H9 (cell line): Measurements from ENCODE around the gene FGF12. TPM values are rescaled to one million over a fixed set of nuclear protein-coding genes. Genes with fewer than 3 reads are reported as not detected.

Source experiments
- DNase-seq: peaks from one replicate; pipeline ENCODE4 v3.0.0-alpha.2; 2017
- H2AFZ ChIP-seq: one replicate; pipeline ENCODE4 v1.6.1; 2013; ENCODE audit warnings: mild to moderate bottlenecking, low read length, control low read depth, moderate library complexity
- H2AK5ac ChIP-seq: 2 replicates; pipeline ENCODE4 v1.6.1; 2013; ENCODE audit warnings: low read length, control low read depth, mixed read lengths; ENCODE audit not compliant: insufficient read length
- H2BK120ac ChIP-seq: one replicate; pipeline ENCODE4 v1.6.1; 2013; ENCODE audit warnings: low read depth, mild to moderate bottlenecking, low read length, control low read depth, inconsistent platforms; ENCODE audit not compliant: poor library complexity, severe bottlenecking
- H2BK12ac ChIP-seq: 2 replicates; pipeline ENCODE4 v1.6.1; 2013; ENCODE audit warnings: low read length, control low read depth, mixed read lengths, low read depth; ENCODE audit not compliant: insufficient read length
- H2BK15ac ChIP-seq: 2 replicates; pipeline ENCODE4 v1.6.1; 2013; ENCODE audit warnings: low read depth, low read length, control low read depth
- H2BK20ac ChIP-seq: one replicate; pipeline ENCODE4 v1.6.1; 2013; ENCODE audit warnings: low read depth, mild to moderate bottlenecking, low read length, control low read depth, inconsistent platforms; ENCODE audit not compliant: poor library complexity, severe bottlenecking
- H2BK5ac ChIP-seq: 2 replicates; pipeline ENCODE4 v1.6.1; 2013; ENCODE audit warnings: low read length, control low read depth, mixed read lengths; ENCODE audit not compliant: insufficient read length
- H3K14ac ChIP-seq: 2 replicates; pipeline ENCODE4 v1.6.1; 2013; ENCODE audit warnings: low read length, control low read depth; ENCODE audit not compliant: insufficient read depth
- H3K18ac ChIP-seq: 2 replicates; pipeline ENCODE4 v1.6.1; 2013; ENCODE audit warnings: low read depth, mild to moderate bottlenecking, mixed read lengths, low read length, control low read depth; ENCODE audit not compliant: insufficient read length
- H3K23ac ChIP-seq: 2 replicates; pipeline ENCODE4 v1.6.1; 2013; ENCODE audit warnings: low read length, control low read depth, mixed read lengths, low read depth; ENCODE audit not compliant: insufficient read length
- H3K23me2 ChIP-seq: 2 replicates; pipeline ENCODE4 v1.6.1; 2013; ENCODE audit warnings: low read depth, mild to moderate bottlenecking, mixed read lengths, low read length, control low read depth; ENCODE audit not compliant: insufficient read length, poor library complexity, severe bottlenecking
- H3K27ac ChIP-seq: 2 replicates; pipeline ENCODE4 v1.5.1; 2013; ENCODE audit warnings: low read length, control low read depth, mixed read lengths, low read depth; ENCODE audit not compliant: insufficient read length
- H3K27me3 ChIP-seq: 2 replicates; pipeline ENCODE4 v1.6.1; 2013; ENCODE audit warnings: low read length, control low read depth, inconsistent platforms; ENCODE audit not compliant: insufficient read depth
- H3K4ac ChIP-seq: 2 replicates; pipeline ENCODE4 v1.6.1; 2013; ENCODE audit warnings: low read depth, mild to moderate bottlenecking, control low read depth, inconsistent platforms, low read length, moderate library complexity
- H3K4me1 ChIP-seq: 2 replicates; pipeline ENCODE4 v1.6.1; 2013; ENCODE audit warnings: low read length, control low read depth, inconsistent platforms; ENCODE audit not compliant: insufficient read depth
- H3K4me2 ChIP-seq: 2 replicates; pipeline ENCODE4 v1.6.1; 2013; ENCODE audit warnings: low read length, control low read depth, mixed read lengths; ENCODE audit not compliant: insufficient read length, insufficient read depth
- H3K56ac ChIP-seq: 2 replicates; pipeline ENCODE4 v1.6.1; 2013; ENCODE audit warnings: low read depth, mild to moderate bottlenecking, mixed read lengths, low read length, control low read depth; ENCODE audit not compliant: insufficient read length
- H3K79me1 ChIP-seq: 2 replicates; pipeline ENCODE4 v1.6.1; 2013; ENCODE audit warnings: low read depth, mild to moderate bottlenecking, moderate library complexity, low read length, control low read depth, inconsistent platforms; ENCODE audit not compliant: insufficient read depth, poor library complexity, severe bottlenecking
- H3K79me2 ChIP-seq: 2 replicates; pipeline ENCODE4 v1.6.1; 2013; ENCODE audit warnings: low read length, control low read depth, inconsistent platforms; ENCODE audit not compliant: insufficient read depth
- H3K9ac ChIP-seq: 2 replicates; pipeline ENCODE4 v1.6.1; 2013; ENCODE audit warnings: low read length, control low read depth, mixed read lengths; ENCODE audit not compliant: insufficient read length; ENCODE audit errors: extremely low read depth
- H3K9me3 ChIP-seq: one replicate; pipeline ENCODE4 v1.6.1; 2013; ENCODE audit warnings: low read depth, low read length, inconsistent platforms; ENCODE audit not compliant: control insufficient read depth
- H3T11ph ChIP-seq: one replicate; pipeline ENCODE4 v1.6.1; 2013; ENCODE audit warnings: mild to moderate bottlenecking, low read length, control low read depth, inconsistent platforms
- H4K20me1 ChIP-seq: one replicate; pipeline ENCODE4 v1.6.1; 2013; ENCODE audit not compliant: control insufficient read depth, insufficient read length, insufficient read depth
- H4K5ac ChIP-seq: 2 replicates; pipeline ENCODE4 v1.6.1; 2013; ENCODE audit warnings: low read depth, mild to moderate bottlenecking, mixed read lengths, low read length, control low read depth; ENCODE audit not compliant: insufficient read length
- H4K8ac ChIP-seq: replicated peaks from 2 replicates; pipeline ENCODE4 v1.6.1; 2013; ENCODE audit warnings: low read length, control low read depth, mixed read lengths, low read depth; ENCODE audit not compliant: insufficient read length
- H4K91ac ChIP-seq: 2 replicates; pipeline ENCODE4 v1.6.1; 2013; ENCODE audit warnings: low read depth, mild to moderate bottlenecking, moderate library complexity, mixed read lengths, low read length, control low read depth; ENCODE audit not compliant: insufficient read length
- H3K27ac Mint-ChIP-seq, 3 experiments: 2 replicates in 2 of 3; 3 replicates in 1 of 3; pipeline ENCODE4 v1.8.0; 2020 to 2021; ENCODE audit warnings: mixed read lengths in 3 of 3, mild to moderate bottlenecking in 1 of 3, moderate library complexity in 1 of 3
- H3K27me3 Mint-ChIP-seq: 2 replicates; pipeline ENCODE4 v1.8.0; 2021; ENCODE audit warnings: low read depth, mild to moderate bottlenecking, moderate library complexity, mixed read lengths
- H3K36me3 Mint-ChIP-seq, 3 experiments: 2 replicates in 2 of 3; 3 replicates in 1 of 3; pipeline ENCODE4 v1.8.0; 2020 to 2021; ENCODE audit warnings: low read depth in 3 of 3, mixed read lengths in 3 of 3; ENCODE audit not compliant: insufficient read depth in 1 of 3
- H3K4me1 Mint-ChIP-seq, 2 experiments: 2 replicates each; pipeline ENCODE4 v1.8.0; 2020; ENCODE audit warnings: mixed read lengths in 2 of 2
- H3K4me3 Mint-ChIP-seq, 2 experiments: 2 replicates in 1 of 2; 3 replicates in 1 of 2; pipeline ENCODE4 v1.8.0; 2020 to 2021; ENCODE audit warnings: mild to moderate bottlenecking in 2 of 2, mixed read lengths in 2 of 2, moderate library complexity in 1 of 2
- H3K9me3 Mint-ChIP-seq, 2 experiments: 2 replicates in 1 of 2; 3 replicates in 1 of 2; pipeline ENCODE4 v1.8.0; 2020; ENCODE audit warnings: mild to moderate bottlenecking in 2 of 2, mixed read lengths in 2 of 2, moderate library complexity in 1 of 2
- WGBS: extraction: QIAGEN DNeasy Blood & Tissue Kit; methylation state at CpG from one replicate; pipeline ENCODE4 v1.1.7; 2013; ENCODE audit warnings: missing lambda C conversion rate, low lambda C conversion rate, mixed read lengths; ENCODE audit not compliant: insufficient read length; ENCODE audit errors: extremely low coverage; 5-methylcytosine and 5-hydroxymethylcytosine counted together
- total RNA-seq: library from RNA; stranded (reverse); gene quantifications from 2 replicates; pipeline ENCODE4 v1.2.1, GENCODE V29; 2021
- TF ChIP-seq, protein P1 (sequence below): fragments of 200-600 bp; sonication (generic); conservative IDR thresholded peaks from 3 replicates; pipeline ENCODE4 v1.8.0; 2021; ENCODE audit warnings: antibody characterized with exemption, mild to moderate bottlenecking

FGF12 gene
- total RNA-seq, 1 experiment from 2014 or later, result 5.6 TPM

DNA sequence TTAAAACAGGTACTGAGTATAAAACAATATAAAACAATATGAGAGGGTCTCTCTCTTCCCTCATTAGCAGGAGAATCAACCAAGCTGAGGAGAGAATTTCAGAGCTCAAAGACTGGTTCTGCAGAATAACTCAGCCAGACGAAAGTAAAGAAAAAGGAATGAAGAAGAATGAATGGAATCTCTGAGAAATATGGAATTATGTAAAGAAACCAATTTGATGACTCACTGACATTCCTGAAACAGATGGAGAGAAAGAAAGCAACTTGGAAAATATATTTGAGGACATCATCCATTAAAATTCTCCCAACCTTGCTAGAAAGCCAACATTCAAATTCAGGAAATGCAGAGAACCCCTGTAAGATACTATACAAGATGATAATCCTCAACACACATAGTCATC is 635.5 kb downstream of the FGF12 start:
- Histone ChIP-seq H3K4me1 (no peaks in the 10 kb centered on the region; the same call in 1 of the 2 replicates), H4K8ac (no peak overlapping the region), H2AK5ac (no peak overlapping the region), H4K91ac (no peak overlapping the region), H2BK5ac (no peak overlapping the region), H3K23me2 (no peaks in the 10 kb centered on the region), H3K79me1 (no peaks in the 10 kb centered on the region), H3K18ac (no peak overlapping the region), H3K27me3 (no peaks in the 10 kb centered on the region), H2BK15ac (no peak overlapping the region), H3K27ac (no peak overlapping the region), H2AFZ (no peak overlapping the region), H3K9ac (no peak overlapping the region), H3K23ac (no peak overlapping the region), H4K5ac (no peak overlapping the region), H3K4ac (no peak overlapping the region), H3K79me2 (no peaks in the 10 kb centered on the region), H2BK120ac (no peak overlapping the region), H3K56ac (no peak overlapping the region), H2BK12ac (no peak overlapping the region), H3K9me3 (no peaks in the 10 kb centered on the region), H3T11ph (no peak overlapping the region), H3K14ac (no peak overlapping the region), H2BK20ac (no peak overlapping the region), H4K20me1 (no peaks in the 10 kb centered on the region), H3K4me2 (no peak overlapping the region)
- Mint-ChIP-seq H3K36me3 (peaks cover 0 to 4% (median 2%) of the 10 kb centered on the region in 3 experiments; a peak in 3 of 7 replicates), H3K4me3 (no peak overlapping the region), H3K9me3 (peaks cover 6% of the 10 kb centered on the region in 2 experiments; a peak in 4 of 5 replicates), H3K27ac (no peak overlapping the region), H3K27me3 (no peaks in the 10 kb centered on the region), H3K4me1 (peaks cover 13 to 16% of the 10 kb centered on the region in 2 experiments)
- no CpG with 5 or more reads among the region's 1 CpG for WGBS
- TF ChIP-seq, protein P1, sequence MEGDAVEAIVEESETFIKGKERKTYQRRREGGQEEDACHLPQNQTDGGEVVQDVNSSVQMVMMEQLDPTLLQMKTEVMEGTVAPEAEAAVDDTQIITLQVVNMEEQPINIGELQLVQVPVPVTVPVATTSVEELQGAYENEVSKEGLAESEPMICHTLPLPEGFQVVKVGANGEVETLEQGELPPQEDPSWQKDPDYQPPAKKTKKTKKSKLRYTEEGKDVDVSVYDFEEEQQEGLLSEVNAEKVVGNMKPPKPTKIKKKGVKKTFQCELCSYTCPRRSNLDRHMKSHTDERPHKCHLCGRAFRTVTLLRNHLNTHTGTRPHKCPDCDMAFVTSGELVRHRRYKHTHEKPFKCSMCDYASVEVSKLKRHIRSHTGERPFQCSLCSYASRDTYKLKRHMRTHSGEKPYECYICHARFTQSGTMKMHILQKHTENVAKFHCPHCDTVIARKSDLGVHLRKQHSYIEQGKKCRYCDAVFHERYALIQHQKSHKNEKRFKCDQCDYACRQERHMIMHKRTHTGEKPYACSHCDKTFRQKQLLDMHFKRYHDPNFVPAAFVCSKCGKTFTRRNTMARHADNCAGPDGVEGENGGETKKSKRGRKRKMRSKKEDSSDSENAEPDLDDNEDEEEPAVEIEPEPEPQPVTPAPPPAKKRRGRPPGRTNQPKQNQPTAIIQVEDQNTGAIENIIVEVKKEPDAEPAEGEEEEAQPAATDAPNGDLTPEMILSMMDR, result no peak
- DNase-seq, result no peak
